ENCODE measurements around the gene SPP2. TPM values are rescaled to one million over a fixed set of nuclear protein-coding genes. Genes with fewer than 3 reads are reported as not detected.

The SPP2 gene
- total and polyA plus RNA-seq, 9 donors: 0.34 TPM; not detected in 8

DNA sequence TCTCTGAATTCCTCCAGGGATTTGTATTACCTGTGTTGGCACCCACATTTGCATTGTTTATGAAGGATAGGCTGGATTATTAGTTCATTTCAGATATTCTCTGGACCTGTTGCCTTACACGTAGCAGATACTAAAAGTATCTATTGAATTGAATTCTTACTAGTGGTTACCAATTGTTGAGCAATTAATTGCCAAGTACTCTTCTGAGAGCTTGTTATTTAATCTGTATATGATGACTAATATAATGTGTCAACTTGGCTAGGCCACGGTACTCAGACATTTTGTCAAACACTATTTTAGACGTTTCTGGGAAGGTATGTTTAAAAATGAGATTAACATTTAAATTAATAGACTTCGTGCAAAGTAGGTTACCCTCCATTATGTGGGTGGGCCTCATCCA lies 2.5 kb upstream of the SPP2 start:
- H3K27me3 ChIP-seq: no peaks in the 10 kb centered on the region
- DNase-seq: no peak
- TF ChIP-seq EP300 (IDR thresholded peaks at IDR 0.05): no peak
- no peak for TF ChIP-seq POLR2A (IDR thresholded peaks at IDR 0.05)
- TF ChIP-seq, protein P1, sequence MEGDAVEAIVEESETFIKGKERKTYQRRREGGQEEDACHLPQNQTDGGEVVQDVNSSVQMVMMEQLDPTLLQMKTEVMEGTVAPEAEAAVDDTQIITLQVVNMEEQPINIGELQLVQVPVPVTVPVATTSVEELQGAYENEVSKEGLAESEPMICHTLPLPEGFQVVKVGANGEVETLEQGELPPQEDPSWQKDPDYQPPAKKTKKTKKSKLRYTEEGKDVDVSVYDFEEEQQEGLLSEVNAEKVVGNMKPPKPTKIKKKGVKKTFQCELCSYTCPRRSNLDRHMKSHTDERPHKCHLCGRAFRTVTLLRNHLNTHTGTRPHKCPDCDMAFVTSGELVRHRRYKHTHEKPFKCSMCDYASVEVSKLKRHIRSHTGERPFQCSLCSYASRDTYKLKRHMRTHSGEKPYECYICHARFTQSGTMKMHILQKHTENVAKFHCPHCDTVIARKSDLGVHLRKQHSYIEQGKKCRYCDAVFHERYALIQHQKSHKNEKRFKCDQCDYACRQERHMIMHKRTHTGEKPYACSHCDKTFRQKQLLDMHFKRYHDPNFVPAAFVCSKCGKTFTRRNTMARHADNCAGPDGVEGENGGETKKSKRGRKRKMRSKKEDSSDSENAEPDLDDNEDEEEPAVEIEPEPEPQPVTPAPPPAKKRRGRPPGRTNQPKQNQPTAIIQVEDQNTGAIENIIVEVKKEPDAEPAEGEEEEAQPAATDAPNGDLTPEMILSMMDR (IDR thresholded peaks at IDR 0.05): no peak
- no peaks in the 10 kb centered on the region for H3K36me3 ChIP-seq
- no peak overlapping the region for H3K4me3 ChIP-seq
- no peaks in the 10 kb centered on the region for H3K4me1 ChIP-seq (ENCODE audit: insufficient read depth)
- H3K9me3 ChIP-seq: no peaks in the 10 kb centered on the region
- 78 to 83% (median 82%) methylated on average over 4 of the region's 4 CpGs for WGBS, 3 donors
- intact Hi-C loops (cut with DNase I): no loop called here
- H3K27ac ChIP-seq: no peak overlapping the region

DNA sequence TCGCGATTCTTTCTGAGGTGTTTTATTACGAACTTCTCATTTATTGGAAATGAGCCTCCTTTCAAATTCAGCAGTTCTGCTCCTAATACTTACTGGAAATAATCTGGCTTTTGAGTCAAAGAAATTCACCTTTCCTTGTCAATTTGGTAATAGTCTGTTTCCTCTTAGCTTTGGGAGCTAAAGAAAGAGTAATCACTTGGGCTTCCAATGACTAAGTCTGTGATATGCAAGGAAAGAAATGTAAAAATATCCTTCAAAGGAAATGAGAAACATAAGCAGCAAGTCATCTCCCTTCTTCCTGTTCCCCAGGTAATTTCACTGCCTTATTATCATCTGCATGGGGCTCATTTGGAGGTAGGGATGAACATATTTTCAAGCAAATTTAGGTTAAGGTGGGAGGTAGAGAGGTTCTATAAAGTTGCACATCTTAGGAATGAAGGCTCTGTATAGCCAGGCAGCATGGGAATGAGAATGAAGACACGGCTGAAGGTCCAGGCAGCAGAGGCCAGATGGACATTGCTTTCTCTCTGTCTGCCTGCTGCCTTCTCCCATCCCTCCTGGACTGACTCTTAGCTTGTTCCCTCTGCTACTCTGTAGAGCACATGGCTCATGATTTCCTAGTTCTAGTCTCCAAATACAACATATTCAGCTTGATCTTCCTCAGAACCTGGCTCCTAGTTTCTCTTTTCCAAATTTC lies 1.0 kb downstream of the SPP2 start:
- H3K4me3 ChIP-seq: no peak overlapping the region
- no peaks in the 10 kb centered on the region for H3K9me3 ChIP-seq
- H3K27ac ChIP-seq: no peak overlapping the region
- DNase-seq: no peak
- intact Hi-C loops (cut with DNase I): no loop called here
- H3K36me3 ChIP-seq: no peaks in the 10 kb centered on the region
- H3K4me1 ChIP-seq (ENCODE audit: insufficient read depth): no peaks in the 10 kb centered on the region
- 74 to 82% (median 77%) methylated on average over 4 of the region's 4 CpGs for WGBS, 3 donors
- no peak for TF ChIP-seq POLR2A (IDR thresholded peaks at IDR 0.05)
- H3K27me3 ChIP-seq: no peaks in the 10 kb centered on the region

DNA sequence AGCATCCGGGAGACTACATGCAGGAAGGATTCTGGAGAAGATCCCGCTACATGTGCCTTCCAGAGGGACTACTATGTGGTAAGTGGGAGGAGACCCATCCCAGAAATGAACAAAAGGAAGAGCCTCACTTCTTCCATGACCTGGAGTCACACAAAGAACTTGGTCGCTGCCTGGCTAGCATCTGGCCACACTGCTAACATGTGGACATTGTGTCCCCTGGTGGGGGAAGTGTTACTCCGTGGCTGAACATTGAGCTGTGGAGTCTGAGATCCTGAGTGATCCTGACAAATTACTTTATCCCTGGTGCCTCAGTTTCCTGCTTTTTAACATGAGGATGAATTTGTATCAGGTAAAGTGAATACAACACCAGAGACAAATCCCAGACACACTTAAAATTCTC lies 8.4 kb downstream of the SPP2 start:
- DNase-seq: no peak
- no peak overlapping the region for H3K27ac ChIP-seq
- TF ChIP-seq, protein P1 (IDR thresholded peaks at IDR 0.05): no peak
- TF ChIP-seq EP300 (IDR thresholded peaks at IDR 0.05) (no peak), POLR2A (IDR thresholded peaks at IDR 0.05) (no peak)
- no peak overlapping the region for H3K4me3 ChIP-seq
- H3K4me1 ChIP-seq (ENCODE audit: insufficient read depth): no peaks in the 10 kb centered on the region
- WGBS, 3 donors: 86 to 90% (median 87%) methylated on average over 4 of the region's 4 CpGs
- no peaks in the 10 kb centered on the region for H3K27me3 ChIP-seq
- no peaks in the 10 kb centered on the region for H3K9me3 ChIP-seq
- intact Hi-C loops (cut with DNase I): no loop called here
- no peaks in the 10 kb centered on the region for H3K36me3 ChIP-seq

DNA sequence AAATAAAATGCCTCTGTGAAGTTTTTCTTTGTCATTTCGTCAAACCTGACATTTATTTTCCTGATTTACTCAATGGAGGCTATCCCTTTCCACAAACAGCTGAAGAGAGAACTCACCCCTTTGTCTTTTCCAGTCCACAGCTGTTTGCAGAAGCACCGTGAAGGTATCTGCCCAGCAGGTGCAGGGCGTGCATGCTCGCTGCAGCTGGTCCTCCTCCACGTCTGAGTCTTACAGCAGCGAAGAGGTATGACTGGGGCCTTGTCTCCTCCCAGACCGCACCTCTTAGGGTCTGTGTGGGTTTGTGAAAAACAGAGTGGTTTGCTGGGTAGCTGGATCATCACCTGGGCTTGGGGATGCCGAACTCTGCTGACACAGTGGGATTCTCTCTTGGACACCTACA lies 9.7 kb downstream of the SPP2 start:
- no peak for DNase-seq
- TF ChIP-seq POLR2A (IDR thresholded peaks at IDR 0.05): no peak
- TF ChIP-seq EP300 (IDR thresholded peaks at IDR 0.05): no peak
- TF ChIP-seq, protein P1 (IDR thresholded peaks at IDR 0.05): no peak
- whole genome bisulfite sequencing, 3 donors: 38 to 56% (median 45%) methylated on average over 8 of the region's 8 CpGs
- Histone ChIP-seq H3K4me1 (ENCODE audit: insufficient read depth) (no peaks in the 10 kb centered on the region), H3K27me3 (no peaks in the 10 kb centered on the region), H3K4me3 (no peak overlapping the region), H3K9me3 (no peaks in the 10 kb centered on the region), H3K36me3 (no peaks in the 10 kb centered on the region), H3K27ac (no peak overlapping the region)
- intact Hi-C loops (cut with DNase I): no loop called here

DNA sequence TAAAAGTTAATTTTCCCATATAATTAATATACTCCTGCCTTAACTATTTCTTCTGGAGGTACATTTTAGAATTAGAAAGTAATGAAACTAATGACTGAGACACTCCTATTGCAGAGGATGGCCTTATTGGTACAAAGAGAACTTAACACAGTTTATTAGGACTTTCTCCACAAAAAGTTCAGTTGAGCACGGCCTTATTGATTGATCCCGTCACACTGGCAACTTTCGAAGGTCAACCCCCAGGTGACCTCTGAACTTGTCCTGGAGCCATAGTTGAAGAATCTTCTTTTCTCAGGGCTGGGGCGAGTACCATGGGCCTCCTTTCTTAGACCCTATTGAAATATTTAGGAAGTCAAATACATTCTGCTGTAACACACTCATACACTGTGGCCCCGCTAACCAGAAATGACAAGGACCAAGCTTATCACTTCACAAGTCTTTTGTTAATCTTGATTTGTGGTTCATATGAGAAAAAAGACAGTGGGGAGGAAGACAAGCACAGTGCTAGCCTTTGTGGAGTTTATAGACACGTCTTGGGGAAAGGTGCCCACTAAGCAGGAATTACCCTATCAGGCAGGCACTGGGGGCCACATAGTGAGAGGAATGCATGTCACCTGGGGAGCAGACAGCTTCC lies 11.2 kb downstream of the SPP2 start:
- Histone ChIP-seq H3K27me3 (no peaks in the 10 kb centered on the region), H3K36me3 (no peaks in the 10 kb centered on the region), H3K4me3 (no peak overlapping the region), H3K9me3 (no peaks in the 10 kb centered on the region), H3K27ac (no peak overlapping the region), H3K4me1 (ENCODE audit: insufficient read depth) (no peaks in the 10 kb centered on the region)
- DNase-seq: no peak
- TF ChIP-seq POLR2A (IDR thresholded peaks at IDR 0.05): no peak
- TF ChIP-seq EP300 (IDR thresholded peaks at IDR 0.05): no peak
- TF ChIP-seq, protein P1 (IDR thresholded peaks at IDR 0.05): no peak
- intact Hi-C loops (cut with DNase I): no loop called here
- 82 to 84% (median 82%) methylated on average over 6 of the region's 6 CpGs for WGBS, 3 donors
